ENCODE data around the gene SAP30L.

The SAP30L gene

DNA sequence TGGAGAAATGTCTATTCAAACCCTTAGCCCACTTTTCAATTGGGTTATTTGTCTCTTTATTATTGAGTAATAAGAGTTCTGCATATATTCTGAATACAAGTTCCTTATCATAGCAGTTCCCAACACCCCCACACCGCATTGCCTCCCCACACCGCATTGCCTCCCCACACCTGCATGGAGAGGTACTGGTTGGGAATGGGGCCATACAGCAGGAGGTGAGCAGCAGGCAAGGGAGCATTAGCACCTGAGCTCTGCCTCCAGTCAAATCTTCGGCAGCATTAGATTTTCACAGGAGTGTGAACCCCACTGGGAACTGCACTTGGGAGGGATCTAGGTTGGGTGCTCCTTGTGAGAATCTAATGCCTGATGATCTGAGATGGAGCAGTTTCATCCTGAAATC is 10.6 kb upstream of the SAP30L start:
- no peak for DNase-seq
- TF ChIP-seq, protein P1, sequence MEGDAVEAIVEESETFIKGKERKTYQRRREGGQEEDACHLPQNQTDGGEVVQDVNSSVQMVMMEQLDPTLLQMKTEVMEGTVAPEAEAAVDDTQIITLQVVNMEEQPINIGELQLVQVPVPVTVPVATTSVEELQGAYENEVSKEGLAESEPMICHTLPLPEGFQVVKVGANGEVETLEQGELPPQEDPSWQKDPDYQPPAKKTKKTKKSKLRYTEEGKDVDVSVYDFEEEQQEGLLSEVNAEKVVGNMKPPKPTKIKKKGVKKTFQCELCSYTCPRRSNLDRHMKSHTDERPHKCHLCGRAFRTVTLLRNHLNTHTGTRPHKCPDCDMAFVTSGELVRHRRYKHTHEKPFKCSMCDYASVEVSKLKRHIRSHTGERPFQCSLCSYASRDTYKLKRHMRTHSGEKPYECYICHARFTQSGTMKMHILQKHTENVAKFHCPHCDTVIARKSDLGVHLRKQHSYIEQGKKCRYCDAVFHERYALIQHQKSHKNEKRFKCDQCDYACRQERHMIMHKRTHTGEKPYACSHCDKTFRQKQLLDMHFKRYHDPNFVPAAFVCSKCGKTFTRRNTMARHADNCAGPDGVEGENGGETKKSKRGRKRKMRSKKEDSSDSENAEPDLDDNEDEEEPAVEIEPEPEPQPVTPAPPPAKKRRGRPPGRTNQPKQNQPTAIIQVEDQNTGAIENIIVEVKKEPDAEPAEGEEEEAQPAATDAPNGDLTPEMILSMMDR (IDR thresholded peaks at IDR 0.05; ENCODE audit: low read depth, low read length, missing control alignments), result no peak
- H3K36me3 ChIP-seq (replicated peaks), result peaks cover 5% of the 10 kb centered on the region
- in situ Hi-C loops (cut with HindIII; ENCODE audit: low pct_ligation_motif_present, low sequenced_read_pairs), result no loop called here
- no peak overlapping the region for H3K27ac ChIP-seq
- H3K27me3 ChIP-seq (replicated peaks), result no peaks in the 10 kb centered on the region
- H3K4me3 ChIP-seq (ENCODE audit: low read depth, low read length), result no peak overlapping the region

DNA sequence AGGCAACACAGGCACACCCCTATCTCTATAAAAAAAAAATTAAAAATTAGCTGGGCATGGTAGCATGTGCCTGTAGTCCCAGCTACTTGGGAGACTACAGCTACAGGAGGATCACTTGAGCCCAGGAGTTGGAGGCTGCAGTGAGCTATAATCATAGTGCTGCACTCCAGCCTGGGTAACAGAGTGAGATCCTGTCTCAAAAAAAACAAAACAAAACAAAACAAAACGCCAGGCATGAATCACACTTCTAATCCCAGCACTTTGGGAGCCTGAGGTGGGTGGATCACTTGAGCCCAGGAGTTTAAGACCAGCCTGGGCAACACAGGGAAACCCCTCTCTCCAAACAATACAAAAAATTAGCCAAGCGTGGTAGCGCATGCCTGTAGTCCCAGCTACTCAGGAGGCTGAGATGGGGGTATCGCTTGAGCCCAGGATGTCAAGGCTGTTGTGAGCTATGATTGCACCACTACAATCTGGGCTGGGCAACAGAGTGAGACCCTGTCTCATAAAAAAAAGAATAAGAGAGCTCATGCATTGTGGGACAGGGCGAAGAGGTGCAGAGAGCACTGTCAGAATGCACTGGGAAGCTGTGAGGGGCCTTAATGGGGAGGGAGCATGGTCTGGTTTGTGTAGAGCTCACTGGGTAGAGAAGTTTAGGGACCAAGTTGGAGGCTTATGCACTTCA is 8.4 kb upstream of the SAP30L start:
- Histone ChIP-seq H3K36me3 (replicated peaks) (peaks cover 5% of the 10 kb centered on the region), H3K4me3 (ENCODE audit: low read depth, low read length) (no peak overlapping the region), H3K27ac (no peak overlapping the region), H3K27me3 (replicated peaks) (no peaks in the 10 kb centered on the region)
- TF ChIP-seq, protein P1 (IDR thresholded peaks at IDR 0.05; ENCODE audit: low read depth, low read length, missing control alignments), result no peak
- peak; percentile 35 for DNase-seq
- in situ Hi-C loops (cut with HindIII; ENCODE audit: low pct_ligation_motif_present, low sequenced_read_pairs), result no loop called here

DNA sequence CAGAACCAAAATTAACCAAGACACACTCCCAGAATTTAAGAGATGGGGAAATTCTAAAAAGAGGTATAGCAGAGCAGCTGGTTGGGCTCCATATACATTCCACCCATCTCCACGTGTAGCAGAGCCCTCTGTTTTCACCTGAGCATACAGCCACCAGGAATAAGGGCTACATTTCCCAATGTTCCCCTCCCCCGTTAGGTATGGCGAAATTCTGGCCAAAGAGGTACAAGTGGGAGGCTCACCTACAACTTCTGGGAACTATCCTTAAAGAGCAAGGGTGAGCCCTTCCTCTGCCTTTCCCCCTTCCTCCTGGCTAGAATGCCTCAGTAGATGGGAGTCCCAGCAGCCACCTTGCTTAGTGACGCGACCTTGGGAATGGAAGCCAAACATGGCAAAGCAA is 5.3 kb upstream of the SAP30L start:
- in situ Hi-C loops (cut with HindIII; ENCODE audit: low pct_ligation_motif_present, low sequenced_read_pairs), result no loop called here
- no peaks in the 10 kb centered on the region for H3K27me3 ChIP-seq (replicated peaks)
- no peak for DNase-seq
- TF ChIP-seq, protein P1 (IDR thresholded peaks at IDR 0.05; ENCODE audit: low read depth, low read length, missing control alignments), result no peak
- H3K4me3 ChIP-seq (ENCODE audit: low read depth, low read length), result no peak overlapping the region
- H3K36me3 ChIP-seq (replicated peaks), result peaks cover 5% of the 10 kb centered on the region
- no peak overlapping the region for H3K27ac ChIP-seq

DNA sequence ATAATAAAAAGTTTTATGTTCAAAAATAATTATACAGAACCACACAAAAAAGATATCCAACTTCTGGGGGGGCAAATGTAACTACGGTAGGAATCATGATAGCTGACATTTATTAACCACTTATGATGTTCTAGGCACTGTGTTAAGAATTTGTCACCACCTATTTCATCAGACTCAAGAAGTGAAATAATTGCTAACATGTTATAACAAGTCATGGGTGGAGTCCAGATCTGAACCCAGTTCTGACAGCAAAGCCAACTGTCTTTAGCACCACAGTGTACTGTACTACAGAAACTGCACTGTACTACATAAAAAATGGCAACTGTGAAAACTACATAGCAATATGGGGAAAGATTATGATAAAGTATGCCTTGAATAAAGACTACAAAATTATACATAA is 3.0 kb upstream of the SAP30L start:
- Histone ChIP-seq H3K27me3 (replicated peaks) (no peaks in the 10 kb centered on the region), H3K27ac (no peak overlapping the region), H3K36me3 (replicated peaks) (peaks cover 2% of the 10 kb centered on the region), H3K4me3 (ENCODE audit: low read depth, low read length) (no peak overlapping the region)
- TF ChIP-seq, protein P1 (IDR thresholded peaks at IDR 0.05; ENCODE audit: low read depth, low read length, missing control alignments), result no peak
- in situ Hi-C loops (cut with HindIII; ENCODE audit: low pct_ligation_motif_present, low sequenced_read_pairs), result no loop called here
- DNase-seq, result no peak

DNA sequence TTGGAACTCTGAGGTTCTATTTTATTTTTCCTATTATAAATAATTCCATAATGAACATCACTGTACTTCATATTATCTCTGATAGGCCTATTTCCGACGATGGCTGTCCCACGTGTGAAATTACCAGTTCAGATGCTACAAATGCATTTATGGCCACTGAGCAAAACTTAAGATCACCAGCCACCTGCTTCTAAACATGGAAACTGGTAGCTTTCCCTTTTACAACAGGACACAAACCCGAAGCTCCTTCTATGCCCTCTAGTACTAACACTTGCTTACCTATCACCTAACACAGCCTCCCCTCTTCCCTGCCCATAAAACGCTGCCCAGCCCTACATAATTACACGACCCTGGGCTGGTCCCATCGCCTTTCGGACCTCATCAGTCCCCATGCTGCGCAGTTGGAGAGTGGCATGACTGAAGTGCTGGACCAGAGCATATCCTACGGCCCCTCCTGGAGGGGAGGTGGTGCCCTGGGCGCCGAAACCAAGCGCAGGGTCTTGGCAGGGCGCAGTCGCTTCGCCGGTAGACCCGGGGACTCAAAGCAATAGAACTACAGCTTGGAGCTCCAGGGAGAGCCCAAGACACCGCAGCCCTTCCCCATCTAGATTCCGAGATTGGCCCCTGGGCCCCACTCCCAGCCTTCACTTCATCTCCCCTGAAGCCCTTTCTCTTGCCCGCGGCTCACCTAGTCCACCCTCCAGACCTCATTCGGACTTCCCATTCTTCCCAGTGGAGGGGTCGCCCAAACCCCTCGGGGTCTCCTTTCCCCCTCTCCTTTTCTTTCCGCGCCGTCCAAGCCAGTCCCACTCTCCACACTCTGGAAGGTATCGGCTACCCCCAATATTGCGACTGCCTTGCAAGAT is 1.0 kb upstream of the SAP30L start:
- Histone ChIP-seq H3K36me3 (replicated peaks) (no peaks in the 10 kb centered on the region), H3K4me3 (ENCODE audit: low read depth, low read length) (peak overlapping the region; percentile 93), H3K27me3 (replicated peaks) (no peaks in the 10 kb centered on the region), H3K27ac (no peak overlapping the region)
- DNase-seq, result no peak
- in situ Hi-C loops (cut with HindIII; ENCODE audit: low pct_ligation_motif_present, low sequenced_read_pairs), result no loop called here
- TF ChIP-seq, protein P1 (IDR thresholded peaks at IDR 0.05; ENCODE audit: low read depth, low read length, missing control alignments), result no peak

Measured in brain microvascular endothelial cell (primary cell).